Neural crest cell (in vitro differentiated cells): ENCODE data around the gene HELZ2. TPM values are rescaled to one million over a fixed set of nuclear protein-coding genes. Genes with fewer than 3 reads are reported as not detected.

Source experiments
- DNase-seq: peaks from one replicate; pipeline ENCODE4 v3.0.0; 2021; ENCODE audit warnings: low read depth, mixed read lengths, low spot score
- H3K27ac Mint-ChIP-seq: one replicate; pipeline ENCODE4 v1.8.0; 2021; ENCODE audit warnings: mild to moderate bottlenecking, mixed read lengths; ENCODE audit not compliant: unreplicated experiment
- H3K27me3 Mint-ChIP-seq: 2 replicates; pipeline ENCODE4 v1.8.0; 2021; ENCODE audit warnings: low read depth, mild to moderate bottlenecking, mixed read lengths
- H3K36me3 Mint-ChIP-seq: 2 replicates; pipeline ENCODE4 v1.8.0; 2021; ENCODE audit warnings: low read depth, mild to moderate bottlenecking, mixed read lengths
- H3K4me1 Mint-ChIP-seq: 2 replicates; pipeline ENCODE4 v1.8.0; 2021; ENCODE audit warnings: mixed read lengths
- H3K4me3 Mint-ChIP-seq: one replicate; pipeline ENCODE4 v1.8.0; 2021; ENCODE audit warnings: mild to moderate bottlenecking, mixed read lengths
- H3K9me3 Mint-ChIP-seq: 2 replicates; pipeline ENCODE4 v1.8.0; 2021; ENCODE audit warnings: mixed read lengths
- CTCF ChIP-seq: fragments of 200-600 bp; sonication (generic); conservative IDR thresholded peaks from 2 replicates; pipeline ENCODE4 v1.5.0; 2021; ENCODE audit warnings: antibody characterized with exemption, mild to moderate bottlenecking
- total RNA-seq: library from RNA; stranded (reverse); gene quantifications from 2 replicates; pipeline ENCODE4 v1.2.1, GENCODE V29; 2021

The HELZ2 gene
- total RNA-seq, 1 donor from 2014 or later, result 22.3 TPM

- no peak for DNase-seq
- no peaks in the 10 kb centered on the region for H3K27me3 Mint-ChIP-seq
- no peak for TF ChIP-seq CTCF
- H3K27ac Mint-ChIP-seq, result peak overlapping the region; percentile 62
- no peaks in the 10 kb centered on the region for H3K9me3 Mint-ChIP-seq
- H3K4me3 Mint-ChIP-seq, result no peak overlapping the region
- H3K36me3 Mint-ChIP-seq, result no peaks in the 10 kb centered on the region
- H3K4me1 Mint-ChIP-seq, result peaks cover 14% of the 10 kb centered on the region
Measured at GRCh38 chr20:63578224-63579016, 4.4 kb upstream of the HELZ2 start.

DNA sequence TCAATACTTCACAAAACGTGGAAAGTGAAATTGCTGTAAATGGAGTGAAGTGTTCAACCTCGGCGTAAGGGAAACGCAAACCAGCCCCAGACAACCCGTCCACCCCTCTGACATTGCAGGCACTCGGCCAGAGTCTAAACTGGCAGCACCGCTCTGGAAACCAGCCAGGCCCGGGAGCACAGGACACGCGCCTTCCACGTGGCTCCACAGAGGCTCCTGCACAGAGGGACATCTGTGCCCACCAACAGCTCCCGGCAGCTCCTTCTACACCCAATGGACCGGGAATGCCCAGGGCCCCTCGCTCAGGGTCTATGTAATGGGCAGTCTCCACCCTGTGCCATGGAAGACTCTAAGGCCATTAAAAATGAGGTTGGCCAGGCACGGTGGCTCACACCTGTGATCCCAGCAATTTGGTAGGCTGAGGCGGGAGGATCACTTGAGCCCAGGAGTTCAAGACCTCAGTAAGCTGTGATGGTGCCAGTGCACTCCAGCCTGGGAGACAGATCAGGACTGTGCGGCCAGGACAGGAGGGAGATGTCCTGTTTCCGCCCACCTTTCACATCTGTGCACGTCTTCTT, 3.4 kb upstream of the HELZ2 start:
- Mint-ChIP-seq H3K36me3 (no peaks in the 10 kb centered on the region), H3K4me1 (peaks cover 7% of the 10 kb centered on the region), H3K27ac (no peak overlapping the region), H3K4me3 (no peak overlapping the region), H3K27me3 (no peaks in the 10 kb centered on the region), H3K9me3 (no peaks in the 10 kb centered on the region)
- no peak for DNase-seq
- TF ChIP-seq CTCF, result no peak

- H3K4me3 Mint-ChIP-seq, result peak overlapping the region; percentile 68
- no peak for TF ChIP-seq CTCF
- no peaks in the 10 kb centered on the region for H3K27me3 Mint-ChIP-seq
- H3K27ac Mint-ChIP-seq, result peak overlapping the region; percentile 28
- H3K36me3 Mint-ChIP-seq, result no peaks in the 10 kb centered on the region
- DNase-seq, result no peak
- H3K4me1 Mint-ChIP-seq, result peaks cover 7% of the 10 kb centered on the region
- no peaks in the 10 kb centered on the region for H3K9me3 Mint-ChIP-seq
Measured at GRCh38 chr20:63576311-63576710, 2.3 kb upstream of the HELZ2 start.

GRCh38 chr20:63574829-63575743, 1.0 kb upstream of the HELZ2 start:
- Mint-ChIP-seq H3K36me3 (no peaks in the 10 kb centered on the region), H3K4me3 (peak overlapping the region; percentile 75), H3K27me3 (no peaks in the 10 kb centered on the region), H3K27ac (no peak overlapping the region), H3K9me3 (no peaks in the 10 kb centered on the region), H3K4me1 (peaks cover 7% of the 10 kb centered on the region)
- no peak for DNase-seq
- no peak for TF ChIP-seq CTCF

- Mint-ChIP-seq H3K4me1 (peaks cover 7% of the 10 kb centered on the region), H3K9me3 (no peaks in the 10 kb centered on the region), H3K4me3 (peak overlapping the region; percentile 83), H3K27ac (no peak overlapping the region), H3K27me3 (no peaks in the 10 kb centered on the region), H3K36me3 (no peaks in the 10 kb centered on the region)
- TF ChIP-seq CTCF, result no peak
- DNase-seq, result no peak
Measured at GRCh38 chr20:63573647-63574131, 350 bp downstream of the HELZ2 start.
